Hematopoietic multipotent progenitor cell treated with erythropoietin and hydrocortisone succinate and interleukin-3 and kit ligand, for 15 days (in vitro differentiated cells): Measurements from ENCODE around the gene MAP2K6.

Experiments used
- DNase-seq: peaks from one replicate; pipeline ENCODE4 v3.0.0-alpha.2; 2015; ENCODE audit warnings: low spot score

The MAP2K6 gene

GRCh38 chr17:69535016-69535570 lies 120.6 kb downstream of the MAP2K6 start:
- no peak for DNase-seq

DNA sequence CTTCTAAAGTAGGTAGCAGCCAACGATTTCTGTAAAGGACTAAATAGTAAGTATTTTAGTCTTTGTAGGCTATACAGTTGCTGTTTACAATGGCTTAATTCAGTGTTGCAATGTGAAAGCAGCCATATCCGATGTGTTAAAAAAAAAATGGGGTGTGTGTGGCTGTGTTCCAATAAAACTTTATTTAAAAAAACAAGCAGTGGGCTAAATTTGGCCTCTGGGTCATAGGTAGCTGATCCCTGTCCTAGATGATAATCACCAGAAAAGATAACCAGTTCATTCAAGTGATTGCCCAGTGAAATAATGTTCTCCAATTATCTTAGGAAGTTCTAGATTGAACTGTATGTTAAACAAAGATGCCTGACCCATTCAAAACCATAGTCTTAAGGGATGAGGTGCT lies 124.3 kb downstream of the MAP2K6 start:
- DNase-seq = no peak

- no peak for DNase-seq
Measured at GRCh38 chr17:69539274-69539673, 124.8 kb downstream of the MAP2K6 start.

- DNase-seq = no peak
Measured at GRCh38 chr17:69539781-69540319, 125.4 kb downstream of the MAP2K6 start.

DNA sequence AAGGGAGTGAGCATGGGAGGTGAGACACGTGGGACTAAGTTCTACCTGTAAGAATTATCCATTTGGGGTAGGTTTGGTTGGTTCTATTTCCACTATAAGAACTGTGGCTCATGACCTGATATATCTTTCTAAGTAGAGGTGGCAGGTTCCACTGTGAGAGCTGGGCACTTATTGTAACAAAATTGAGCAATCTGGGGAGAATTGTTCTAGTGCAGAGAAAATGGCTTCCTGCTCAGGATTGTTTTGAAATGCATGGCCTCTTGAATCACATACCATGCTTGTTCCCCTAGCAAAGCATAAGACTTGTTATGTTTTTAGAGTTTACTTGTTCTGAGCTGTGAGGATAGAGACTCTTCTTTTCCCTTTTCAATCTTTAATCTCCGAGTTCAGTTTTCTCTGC lies 125.9 kb downstream of the MAP2K6 start:
- no peak for DNase-seq

DNA sequence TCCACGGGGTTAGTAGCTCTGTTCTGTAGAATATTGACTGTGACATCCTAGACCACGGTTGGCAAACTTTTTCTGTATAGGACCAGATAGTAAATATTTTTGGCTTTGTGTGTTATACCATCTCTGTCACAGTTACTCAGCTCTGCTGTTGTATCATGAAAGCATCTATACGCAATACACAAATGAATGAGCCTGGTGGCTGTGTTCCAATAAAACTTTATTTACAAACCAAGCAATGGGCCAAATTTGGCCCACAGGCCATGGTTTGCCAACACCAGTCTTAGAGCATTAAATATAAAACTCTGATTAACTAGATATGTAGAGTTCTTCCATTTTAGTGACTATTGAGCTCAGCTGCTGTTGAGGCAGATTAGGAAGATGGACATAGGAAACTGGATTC lies 132.7 kb downstream of the MAP2K6 start:
- no peak for DNase-seq

- DNase-seq = no peak
Measured at GRCh38 chr17:69547947-69548346, 133.4 kb downstream of the MAP2K6 start.

GRCh38 chr17:69551212-69552010 lies 136.9 kb downstream of the MAP2K6 start:
- no peak for DNase-seq

- DNase-seq = no peak
Measured at GRCh38 chr17:69552986-69553667, 138.6 kb downstream of the MAP2K6 start.

DNA sequence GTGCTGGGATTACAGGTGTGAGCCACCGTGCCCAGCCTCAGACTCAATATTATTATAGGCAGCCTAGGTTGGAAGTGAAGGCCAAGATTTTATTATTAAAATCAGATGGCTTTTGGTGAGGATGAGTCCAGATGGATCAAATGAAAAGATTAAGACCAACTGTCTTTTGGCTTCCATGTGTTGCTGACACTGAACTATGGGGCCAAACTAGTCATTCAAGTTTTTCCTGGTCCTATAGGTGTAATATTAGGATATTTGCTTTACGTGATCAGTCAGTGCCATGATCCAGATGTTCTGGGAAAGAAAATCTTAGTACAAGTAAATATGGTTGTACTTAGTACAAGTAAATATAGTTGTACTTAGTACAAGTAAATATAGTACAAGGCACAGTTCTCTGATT lies 140.6 kb downstream of the MAP2K6 start:
- no peak for DNase-seq

DNA sequence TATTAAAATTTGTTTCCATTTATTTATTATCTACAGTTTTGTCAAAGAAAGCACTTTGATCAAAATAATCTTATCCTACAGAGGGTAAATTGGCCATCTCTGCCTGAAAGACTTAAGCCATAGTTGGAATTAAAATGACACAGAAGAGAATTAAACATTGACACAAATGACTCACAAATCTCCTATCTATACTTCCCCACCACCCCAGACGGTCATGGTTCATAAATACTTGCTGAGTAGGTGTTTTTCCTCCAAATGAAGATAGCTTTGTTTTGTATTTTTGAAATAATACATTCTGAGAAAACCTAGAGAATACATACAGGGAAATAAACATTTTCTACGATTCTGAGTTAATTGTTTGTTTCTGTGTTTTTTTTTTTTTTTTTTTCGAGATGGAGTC lies 142.8 kb downstream of the MAP2K6 start:
- DNase-seq = no peak

DNA sequence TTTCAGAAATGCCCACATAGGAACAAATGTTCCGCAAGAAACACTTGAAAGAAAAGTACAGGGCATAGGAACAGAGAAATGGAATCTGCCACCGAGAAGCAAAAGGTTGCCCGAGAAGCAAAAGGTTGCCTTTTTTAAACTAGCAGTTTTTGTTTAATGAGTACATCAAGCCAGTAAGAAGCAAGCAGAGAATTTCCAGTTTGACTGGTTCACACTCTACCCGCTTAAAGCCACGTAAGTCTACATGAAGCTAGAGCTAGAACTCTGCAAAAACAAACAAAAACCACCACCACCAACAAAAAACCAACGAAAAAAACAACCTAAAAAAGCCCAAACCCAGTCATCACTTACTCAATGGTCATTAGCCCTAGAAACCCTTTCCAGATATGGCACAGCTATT lies 144.3 kb downstream of the MAP2K6 start:
- no peak for DNase-seq

- DNase-seq = no peak
Measured at GRCh38 chr17:69560987-69561441, 146.5 kb downstream of the MAP2K6 start.

DNA sequence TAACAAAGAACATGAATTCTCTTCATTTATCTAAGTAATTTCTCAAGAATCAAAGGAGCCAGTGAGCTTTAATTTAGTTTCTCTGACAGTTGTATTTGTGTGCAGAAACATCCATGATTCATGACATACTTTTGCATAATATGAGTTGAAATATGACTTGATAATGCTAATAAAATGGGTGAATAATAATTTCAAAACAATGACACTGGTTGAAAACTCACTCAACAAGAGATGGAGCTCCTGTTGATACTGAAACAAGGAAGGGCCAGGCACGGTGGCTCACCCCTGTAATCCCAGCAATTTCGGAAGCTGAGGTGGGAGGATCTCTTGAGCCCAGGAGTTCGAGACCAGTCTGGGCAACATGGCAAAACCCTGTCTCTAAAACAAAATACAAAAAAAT lies 147.0 kb downstream of the MAP2K6 start:
- no peak for DNase-seq

DNA sequence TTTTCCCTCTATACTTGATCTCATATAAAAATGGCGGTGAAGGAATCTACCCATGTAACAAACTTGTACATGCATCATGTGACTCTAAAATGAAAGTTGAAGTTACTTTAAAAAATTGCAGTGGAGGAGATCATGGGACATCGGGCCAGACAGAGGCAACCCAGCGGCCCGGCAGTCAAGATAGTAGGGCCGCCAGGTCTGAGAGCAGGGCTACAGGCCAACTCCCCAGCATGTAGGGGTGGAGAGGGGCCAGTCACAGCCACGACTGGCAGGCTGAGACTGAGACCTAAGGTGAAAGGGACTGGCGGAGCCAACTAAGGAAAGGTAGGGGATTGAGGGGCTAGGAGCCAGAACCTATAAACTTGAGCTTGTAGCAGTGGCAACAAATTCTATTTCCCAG lies 150.9 kb downstream of the MAP2K6 start:
- no peak for DNase-seq

DNA sequence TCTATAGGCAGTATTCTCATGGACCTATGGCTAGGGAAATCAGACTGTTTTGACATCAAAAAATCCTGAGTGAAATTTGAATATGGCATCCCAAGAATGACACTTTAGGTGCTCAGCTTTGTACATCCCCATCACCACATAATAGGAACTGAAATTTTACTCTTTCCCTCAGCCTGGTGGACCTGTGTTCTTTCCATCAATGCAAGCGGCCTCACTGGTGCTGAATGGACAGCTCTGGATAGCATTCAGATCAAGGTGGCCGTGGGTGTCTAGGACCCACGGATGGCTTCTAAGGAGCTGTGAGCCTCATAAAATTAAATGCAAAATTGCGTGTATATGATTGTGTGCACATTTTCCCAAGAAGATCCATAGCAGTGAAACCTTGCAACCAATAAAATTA lies 152.6 kb downstream of the MAP2K6 start:
- no peak for DNase-seq

GRCh38 chr17:69572747-69573146 lies 158.2 kb downstream of the MAP2K6 start:
- DNase-seq = no peak

DNA sequence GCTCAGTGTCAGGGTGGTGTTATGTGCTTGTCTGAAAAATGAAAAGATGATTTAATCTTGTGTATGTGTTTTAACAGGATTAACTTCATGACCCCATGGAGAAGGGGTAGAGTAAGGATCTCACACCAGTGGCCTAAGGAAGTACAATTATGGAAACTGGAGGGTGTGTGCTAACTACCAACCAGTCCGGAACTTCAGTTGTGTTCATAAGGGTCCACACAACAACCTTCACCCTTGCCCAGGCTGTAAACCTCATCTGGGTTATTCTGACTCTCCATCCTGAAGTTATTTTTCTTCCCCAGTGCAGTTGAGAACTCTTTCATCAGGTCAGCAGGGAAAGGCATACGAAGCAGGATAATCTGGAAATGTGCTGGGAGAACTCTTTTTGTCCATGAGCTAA lies 158.9 kb downstream of the MAP2K6 start:
- DNase-seq = no peak

DNA sequence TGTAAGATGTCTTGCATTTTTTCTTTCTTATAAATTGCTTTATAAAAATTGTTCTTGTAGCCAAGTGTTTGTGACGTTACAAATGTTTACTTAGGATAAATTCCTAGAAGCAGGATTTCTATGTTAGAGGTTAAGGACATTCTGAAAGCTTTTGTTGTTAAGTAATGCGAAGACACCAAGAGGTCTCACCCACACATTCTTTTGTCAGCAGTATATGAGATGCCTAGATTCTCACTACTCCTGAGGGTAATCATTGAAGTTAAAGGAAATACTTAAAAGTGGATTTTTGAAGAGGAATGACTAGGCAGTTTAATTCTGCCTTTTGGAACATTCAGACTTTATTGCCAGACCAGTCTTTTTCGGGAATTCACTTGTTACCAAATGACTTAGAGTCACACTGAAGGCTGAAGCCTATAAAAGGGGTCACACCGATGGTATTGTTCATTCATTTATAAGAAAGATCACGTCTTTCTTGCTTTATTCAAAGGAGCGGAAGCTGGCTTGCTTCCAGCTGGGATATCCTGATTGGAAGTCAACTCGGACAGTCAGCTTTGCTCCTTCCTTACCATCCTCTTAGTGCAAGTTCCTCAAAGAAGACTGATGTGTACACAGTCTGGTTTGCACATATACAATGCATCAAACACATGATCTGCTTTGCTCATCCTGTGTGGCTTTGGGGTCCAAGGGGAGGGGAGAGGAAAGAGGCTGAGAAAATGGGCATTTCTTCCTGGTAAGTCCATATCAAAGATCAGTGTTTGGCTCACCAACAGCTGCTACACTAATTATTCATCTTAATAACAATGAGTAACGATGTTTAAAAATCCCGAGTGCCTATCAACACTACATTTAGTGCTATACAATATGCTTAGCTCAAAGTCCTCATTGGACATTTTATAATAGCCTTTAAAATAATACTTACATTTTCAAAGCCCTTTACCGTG lies 160.0 kb downstream of the MAP2K6 start:
- no peak for DNase-seq

DNA sequence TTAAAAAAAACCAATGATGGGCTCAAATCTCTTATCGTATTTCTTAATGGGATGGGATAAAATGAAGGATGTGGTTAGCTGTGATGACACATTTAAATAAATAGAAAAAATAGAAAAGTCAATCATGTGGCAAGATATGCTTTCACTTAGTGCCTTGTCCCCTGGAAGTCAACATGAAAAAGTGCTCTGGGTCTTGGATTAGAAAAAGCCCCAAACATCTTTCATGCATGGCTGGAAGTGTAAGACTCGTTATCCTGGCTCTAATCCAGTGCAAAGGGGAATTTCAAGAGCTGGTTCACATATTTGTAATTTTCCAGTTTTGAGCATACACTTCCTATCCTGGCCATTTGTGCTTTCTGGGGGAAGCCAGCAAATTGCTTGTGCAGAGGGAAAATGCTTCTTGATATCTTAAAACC lies 160.9 kb downstream of the MAP2K6 start:
- no peak for DNase-seq

GRCh38 chr17:69577098-69577497 lies 162.6 kb downstream of the MAP2K6 start:
- no peak for DNase-seq

GRCh38 chr17:69578385-69578936 lies 164.0 kb downstream of the MAP2K6 start:
- DNase-seq = no peak
